Keratinocyte (primary cell): ENCODE measurements around the gene SYPL2. TPM values are rescaled to one million over a fixed set of nuclear protein-coding genes. Genes with fewer than 3 reads are reported as not detected.

Source experiments
- DNase-seq: peaks from one replicate; pipeline ENCODE4 v3.0.0-alpha.2; 2011; ENCODE audit warnings: low read depth, missing footprints, low spot score
- FAIRE-seq: peaks from 2 replicates; lab custom pipeline; 2011; peaks lifted over from hg19 to GRCh38; lab: Jason Lieb, UNC
- H2AFZ ChIP-seq: 2 replicates; pipeline ENCODE4 v1.6.0; 2012; ENCODE audit warnings: low read length, control low read depth, inconsistent platforms; ENCODE audit not compliant: control insufficient read depth
- H3K27ac ChIP-seq: 2 replicates; pipeline ENCODE4 v1.5.1; 2011; ENCODE audit warnings: low read length; ENCODE audit not compliant: control insufficient read depth, insufficient read depth
- H3K27me3 ChIP-seq: 3 replicates; pipeline ENCODE4 v1.6.0; 2011; ENCODE audit warnings: low read length; ENCODE audit not compliant: control insufficient read depth, insufficient read depth; ENCODE audit errors: extremely low read depth
- H3K36me3 ChIP-seq, 2 experiments: 2 replicates in 1 of 2; 3 replicates in 1 of 2; pipeline ENCODE4 v1.5.1; 2011; ENCODE audit warnings: low read length in 2 of 2, mild to moderate bottlenecking in 1 of 2; ENCODE audit not compliant: control insufficient read depth in 2 of 2, insufficient read depth in 2 of 2; ENCODE audit errors: extremely low read depth in 1 of 2
- H3K4me1 ChIP-seq: 3 replicates; pipeline ENCODE4 v1.5.1; 2011; ENCODE audit warnings: low read length; ENCODE audit not compliant: control insufficient read depth, insufficient read depth; ENCODE audit errors: extremely low read depth
- H3K4me2 ChIP-seq: 3 replicates; pipeline ENCODE4 v1.6.0; 2011; ENCODE audit warnings: low read depth, low read length; ENCODE audit not compliant: control insufficient read depth, insufficient read depth; ENCODE audit errors: extremely low read depth
- H3K4me3 ChIP-seq, 3 experiments: fragments of 200-600 bp in 1 of 3; sonication (generic) in 1 of 3; 2 replicates in 2 of 3; 3 replicates in 1 of 3; pipeline ENCODE4 v1.5.1; 2011 to 2016; ENCODE audit warnings: low read length in 3 of 3, mild to moderate bottlenecking in 3 of 3, control low read depth in 2 of 3, inconsistent platforms in 1 of 3, low read depth in 1 of 3, mixed read lengths in 1 of 3, mixed run types in 1 of 3, moderate library complexity in 1 of 3; ENCODE audit not compliant: control insufficient read depth in 2 of 3, insufficient read depth in 2 of 3; ENCODE audit errors: extremely low read depth in 1 of 3
- H3K79me2 ChIP-seq: 2 replicates; pipeline ENCODE4 v1.6.0; 2012; ENCODE audit warnings: low read length; ENCODE audit not compliant: control insufficient read depth, insufficient read depth
- H3K9ac ChIP-seq: 3 replicates; pipeline ENCODE4 v1.6.0; 2011; ENCODE audit warnings: low read length; ENCODE audit not compliant: control insufficient read depth, insufficient read depth; ENCODE audit errors: extremely low read depth
- H3K9me1 ChIP-seq: 3 replicates; pipeline ENCODE4 v1.6.0; 2011; ENCODE audit warnings: low read length; ENCODE audit not compliant: control insufficient read depth, insufficient read depth; ENCODE audit errors: extremely low read depth
- H3K9me3 ChIP-seq: 2 replicates; pipeline ENCODE4 v1.5.1; 2012; ENCODE audit warnings: low read depth, low read length; ENCODE audit not compliant: control insufficient read depth
- H4K20me1 ChIP-seq: 3 replicates; pipeline ENCODE4 v1.6.0; 2011; ENCODE audit warnings: low read length; ENCODE audit not compliant: control insufficient read depth, insufficient read depth; ENCODE audit errors: extremely low read depth
- EZH2 ChIP-seq: IDR thresholded peaks from one replicate; pipeline ENCODE4 v1.6.1; 2012; ENCODE audit warnings: inconsistent platforms, mild to moderate bottlenecking, low read length, moderate library complexity
- dilution Hi-C: fragments of 300-500 bp; cut with MboI; formaldehyde crosslinking; loops from one replicate; pipeline ENCODE4 v1.7.0; 2020; ENCODE audit warnings: low sequenced_read_pairs; ENCODE audit not compliant: extremely low pct_ligation_motif_present
- polyA plus RNA-seq, 5 experiments: library from polyadenylated mRNA; depleted of rRNA in 3 of 5; stranded (reverse) in 3 of 5; stranded (forward) in 1 of 5; unstranded in 1 of 5; fragments of >200 nt; gene quantifications; 1 replicate in 1 of 5; 2 replicates in 3 of 5; 3 replicates in 1 of 5; pipeline versions ENCODE4 v1.2.1 to v1.2.3, GENCODE V29; 2011 to 2012; ENCODE audit warnings: missing spikeins in 2 of 5, low read depth in 1 of 5, low replicate concordance in 1 of 5
- TF ChIP-seq, protein P1 (sequence below), 3 experiments: IDR thresholded peaks in 1 of 3; conservative IDR thresholded peaks in 1 of 3; optimal IDR thresholded peaks in 1 of 3; 2 replicates in 2 of 3; 3 replicates in 1 of 3; pipeline versions ENCODE3 to v1.5.1; 2011; ENCODE audit warnings: low read length in 3 of 3, mild to moderate bottlenecking in 3 of 3, moderate library complexity in 2 of 3, control low read depth in 1 of 3, inconsistent platforms in 1 of 3; ENCODE audit not compliant: insufficient read depth in 2 of 3; ENCODE audit errors: extremely low read depth in 1 of 3

SYPL2 gene
- polyA plus RNA-seq, 1 donor (not counting 4 experiments of a cell fraction or from before 2014, with no cell fraction given): not detected

DNA sequence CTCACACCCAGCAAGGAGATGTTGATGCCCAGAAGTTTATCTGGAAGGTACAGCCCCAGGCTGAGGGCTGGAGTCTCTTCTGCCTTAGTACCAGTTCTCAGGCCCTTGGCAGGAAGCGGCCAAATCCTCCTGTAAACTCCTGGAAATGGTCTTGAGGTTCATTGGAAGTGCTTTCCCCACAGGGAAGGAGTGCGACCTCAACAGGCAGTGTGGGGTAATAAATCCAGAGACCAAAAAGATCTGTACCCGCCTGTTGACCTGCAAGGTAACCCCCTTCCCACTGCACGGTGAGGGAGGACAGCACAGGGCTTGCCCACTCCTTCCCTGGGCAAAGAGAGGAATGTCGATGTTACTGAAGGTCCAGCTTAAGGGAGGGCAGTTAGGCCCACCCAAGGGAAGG is 21.9 kb downstream of the SYPL2 start:
- TF ChIP-seq, protein P1, sequence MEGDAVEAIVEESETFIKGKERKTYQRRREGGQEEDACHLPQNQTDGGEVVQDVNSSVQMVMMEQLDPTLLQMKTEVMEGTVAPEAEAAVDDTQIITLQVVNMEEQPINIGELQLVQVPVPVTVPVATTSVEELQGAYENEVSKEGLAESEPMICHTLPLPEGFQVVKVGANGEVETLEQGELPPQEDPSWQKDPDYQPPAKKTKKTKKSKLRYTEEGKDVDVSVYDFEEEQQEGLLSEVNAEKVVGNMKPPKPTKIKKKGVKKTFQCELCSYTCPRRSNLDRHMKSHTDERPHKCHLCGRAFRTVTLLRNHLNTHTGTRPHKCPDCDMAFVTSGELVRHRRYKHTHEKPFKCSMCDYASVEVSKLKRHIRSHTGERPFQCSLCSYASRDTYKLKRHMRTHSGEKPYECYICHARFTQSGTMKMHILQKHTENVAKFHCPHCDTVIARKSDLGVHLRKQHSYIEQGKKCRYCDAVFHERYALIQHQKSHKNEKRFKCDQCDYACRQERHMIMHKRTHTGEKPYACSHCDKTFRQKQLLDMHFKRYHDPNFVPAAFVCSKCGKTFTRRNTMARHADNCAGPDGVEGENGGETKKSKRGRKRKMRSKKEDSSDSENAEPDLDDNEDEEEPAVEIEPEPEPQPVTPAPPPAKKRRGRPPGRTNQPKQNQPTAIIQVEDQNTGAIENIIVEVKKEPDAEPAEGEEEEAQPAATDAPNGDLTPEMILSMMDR (optimal IDR thresholded peaks at IDR 0.05 in 1 of 3, IDR thresholded peaks at IDR 0.05 in 1 of 3, conservative IDR thresholded peaks at IDR 0.05 in 1 of 3; ENCODE audit: extremely low read depth in 1 of 3, insufficient read depth in 2 of 3, low read length in 3 of 3): no peak
- TF ChIP-seq EZH2: no peak
- no peaks in the 10 kb centered on the region for H3K9me3 ChIP-seq
- H3K4me3 ChIP-seq: no peak overlapping the region
- dilution Hi-C loops: no loop called here
- H3K27ac ChIP-seq: no peak overlapping the region
- peaks cover 1% of the 10 kb centered on the region for H3K27me3 ChIP-seq
- peaks cover 11% of the 10 kb centered on the region for H3K4me1 ChIP-seq
- no peak for FAIRE-seq
- no peak overlapping the region for H2AFZ ChIP-seq
- no peaks in the 10 kb centered on the region for H4K20me1 ChIP-seq
- peaks cover 4% of the 10 kb centered on the region for H3K9me1 ChIP-seq
- no peak overlapping the region for H3K4me2 ChIP-seq
- H3K9ac ChIP-seq: no peak overlapping the region
- peaks cover 5% of the 10 kb centered on the region for H3K79me2 ChIP-seq
- no peak for DNase-seq
- H3K36me3 ChIP-seq: peaks cover 8 to 13% of the 10 kb centered on the region in 2 experiments

DNA sequence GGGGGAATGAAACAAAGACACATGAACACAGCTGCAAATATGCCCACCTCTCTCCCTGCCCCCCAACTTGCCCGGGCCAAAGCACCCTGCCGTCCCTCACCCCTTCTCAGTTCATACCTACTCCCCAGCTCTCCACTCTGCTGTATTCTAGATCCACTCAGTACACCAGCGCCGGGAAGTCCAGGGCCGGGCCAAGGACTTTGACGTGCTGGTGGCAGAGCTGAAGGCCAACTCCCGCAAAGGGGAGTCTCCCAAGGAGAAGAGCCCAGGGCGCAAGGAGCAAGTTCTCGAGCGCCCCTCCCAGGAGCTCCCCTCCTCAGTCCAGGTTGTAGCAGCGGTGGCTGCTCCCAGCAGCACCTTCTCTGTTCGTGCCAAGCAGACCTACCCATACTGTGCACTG is 22.4 kb downstream of the SYPL2 start:
- H3K36me3 ChIP-seq: peaks cover 8 to 13% of the 10 kb centered on the region in 2 experiments
- no peak overlapping the region for H3K4me2 ChIP-seq
- peaks cover 5% of the 10 kb centered on the region for H3K79me2 ChIP-seq
- peaks cover 4% of the 10 kb centered on the region for H3K9me1 ChIP-seq
- no peaks in the 10 kb centered on the region for H3K9me3 ChIP-seq
- no peaks in the 10 kb centered on the region for H3K27me3 ChIP-seq
- peaks cover 13% of the 10 kb centered on the region for H3K4me1 ChIP-seq
- FAIRE-seq (no peak), DNase-seq (no peak)
- H3K27ac ChIP-seq: no peak overlapping the region
- no peak overlapping the region for H3K9ac ChIP-seq
- no peak overlapping the region for H3K4me3 ChIP-seq
- no peak overlapping the region for H2AFZ ChIP-seq
- TF ChIP-seq EZH2: no peak
- TF ChIP-seq, protein P1 (optimal IDR thresholded peaks at IDR 0.05 in 1 of 3, IDR thresholded peaks at IDR 0.05 in 1 of 3, conservative IDR thresholded peaks at IDR 0.05 in 1 of 3; ENCODE audit: extremely low read depth in 1 of 3, insufficient read depth in 2 of 3, low read length in 3 of 3): no peak
- dilution Hi-C loops: no loop called here
- H4K20me1 ChIP-seq: no peaks in the 10 kb centered on the region
